ENCODE data around the gene SLC2A11.

DNA sequence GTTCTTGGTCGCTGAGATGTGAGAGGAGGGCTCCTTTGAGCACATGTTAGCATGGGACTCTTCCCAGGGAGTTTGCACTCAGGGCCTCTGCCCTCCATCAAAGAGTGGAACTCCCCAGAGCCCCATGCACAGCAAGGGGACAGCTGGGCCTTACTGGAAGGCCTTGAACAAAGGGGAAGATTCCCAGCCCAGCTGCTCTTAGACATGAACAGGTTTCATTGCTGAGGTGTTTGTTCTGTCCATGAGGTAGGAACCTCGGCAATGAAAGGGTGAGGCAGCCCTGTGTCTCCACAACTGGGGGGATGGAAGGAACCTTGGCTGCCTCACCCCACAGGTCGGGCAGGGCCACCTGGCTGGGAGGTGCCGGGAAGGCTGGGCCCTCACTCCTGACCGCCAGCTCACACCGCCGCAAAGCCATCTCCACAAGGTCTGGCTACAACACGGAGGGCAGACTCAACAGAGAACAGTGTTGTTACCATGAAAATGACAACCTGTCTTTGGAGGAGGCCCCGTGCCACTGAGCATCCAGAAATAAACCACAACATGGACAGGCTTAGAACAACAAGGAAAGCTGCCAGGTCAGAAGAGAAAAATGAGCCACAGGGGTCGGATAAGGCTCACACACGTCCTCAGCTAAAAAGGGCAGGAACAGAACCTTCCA is 22.1 kb upstream of the SLC2A11 start:
- TF ChIP-seq POLR2A (IDR thresholded peaks at IDR 0.05) = no peak
- TF ChIP-seq, protein P1, sequence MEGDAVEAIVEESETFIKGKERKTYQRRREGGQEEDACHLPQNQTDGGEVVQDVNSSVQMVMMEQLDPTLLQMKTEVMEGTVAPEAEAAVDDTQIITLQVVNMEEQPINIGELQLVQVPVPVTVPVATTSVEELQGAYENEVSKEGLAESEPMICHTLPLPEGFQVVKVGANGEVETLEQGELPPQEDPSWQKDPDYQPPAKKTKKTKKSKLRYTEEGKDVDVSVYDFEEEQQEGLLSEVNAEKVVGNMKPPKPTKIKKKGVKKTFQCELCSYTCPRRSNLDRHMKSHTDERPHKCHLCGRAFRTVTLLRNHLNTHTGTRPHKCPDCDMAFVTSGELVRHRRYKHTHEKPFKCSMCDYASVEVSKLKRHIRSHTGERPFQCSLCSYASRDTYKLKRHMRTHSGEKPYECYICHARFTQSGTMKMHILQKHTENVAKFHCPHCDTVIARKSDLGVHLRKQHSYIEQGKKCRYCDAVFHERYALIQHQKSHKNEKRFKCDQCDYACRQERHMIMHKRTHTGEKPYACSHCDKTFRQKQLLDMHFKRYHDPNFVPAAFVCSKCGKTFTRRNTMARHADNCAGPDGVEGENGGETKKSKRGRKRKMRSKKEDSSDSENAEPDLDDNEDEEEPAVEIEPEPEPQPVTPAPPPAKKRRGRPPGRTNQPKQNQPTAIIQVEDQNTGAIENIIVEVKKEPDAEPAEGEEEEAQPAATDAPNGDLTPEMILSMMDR (IDR thresholded peaks at IDR 0.05) = no peak
